Stimulated activated CD4-positive, alpha-beta T cell treated with anti-CD3 and anti-CD28 coated beads, Interleukin-12 subunit alpha, Interleukin-12 subunit beta, amount 100 ng/mL, for 4 hours (primary cell): Measurements from ENCODE around the gene APOBEC2.

Source experiments
- DNase-seq: peaks from one replicate; pipeline ENCODE4 v3.0.0-alpha.2; 2020

Gene APOBEC2

GRCh38 chr6:41092421-41093140 is 39.6 kb downstream of the APOBEC2 start:
- no peak for DNase-seq

- no peak for DNase-seq
These were observed 40.7 kb downstream of the APOBEC2 start for GRCh38 chr6:41093729-41094128.

- no peak for DNase-seq
These were observed 44.6 kb downstream of the APOBEC2 start for GRCh38 chr6:41097467-41098090.

GRCh38 chr6:41098366-41098765 is 45.4 kb downstream of the APOBEC2 start:
- no peak for DNase-seq

- DNase-seq = no peak
These were observed 47.9 kb downstream of the APOBEC2 start for GRCh38 chr6:41100871-41101287.

- no peak for DNase-seq
These were observed 50.8 kb downstream of the APOBEC2 start for GRCh38 chr6:41103847-41104246.

GRCh38 chr6:41111017-41111416 is 58.0 kb downstream of the APOBEC2 start:
- no peak for DNase-seq
